Aorta (tissue), 5 donors: Measurements from ENCODE around the gene MYG1. TPM values are rescaled to one million over a fixed set of nuclear protein-coding genes. Genes with fewer than 3 reads are reported as not detected.
"Not testable (repeated sequence)": the region's sequence is repeated elsewhere in the genome, so short reads cannot be mapped to it uniquely, and the experiment has no call there.

Source experiments
- ATAC-seq: fragments of 200-7000 bp; cut with Tn5 transposase; one replicate; pipeline ENCODE4 v1.9.1; 2022; ENCODE audit warnings: moderate library complexity; ENCODE audit not compliant: low FRiP score
- DNase-seq, 2 donors: peaks; one replicate each; pipeline ENCODE4 v3.0.0-alpha.2; 2020
- H3K27ac ChIP-seq, 2 donors: one replicate each; pipeline ENCODE4 v1.5.1; 2013; ENCODE audit warnings: low read length in 2 of 2, mild to moderate bottlenecking in 2 of 2, moderate library complexity in 2 of 2, control low read depth in 1 of 2, inconsistent platforms in 1 of 2, low read depth in 1 of 2
- H3K27me3 ChIP-seq, 2 donors: one replicate each; pipeline ENCODE4 v1.6.1; 2013; ENCODE audit warnings: control low read depth in 1 of 2, low read length in 1 of 2, mild to moderate bottlenecking in 1 of 2, moderate library complexity in 1 of 2; ENCODE audit not compliant: insufficient read depth in 2 of 2, control insufficient read depth in 1 of 2
- H3K36me3 ChIP-seq, 2 donors: one replicate each; pipeline ENCODE4 v1.6.1; 2013; ENCODE audit warnings: control low read depth in 1 of 2, low read length in 1 of 2, mild to moderate bottlenecking in 1 of 2; ENCODE audit not compliant: insufficient read depth in 2 of 2, control insufficient read depth in 1 of 2
- H3K4me1 ChIP-seq, 2 donors: one replicate each; pipeline ENCODE4 v1.6.1; 2013; ENCODE audit warnings: low read length in 2 of 2, control low read depth in 1 of 2, mild to moderate bottlenecking in 1 of 2, moderate library complexity in 1 of 2; ENCODE audit not compliant: insufficient read depth in 2 of 2, control insufficient read depth in 1 of 2
- H3K4me3 ChIP-seq, 2 donors: one replicate each; pipeline ENCODE4 v1.5.1; 2013; ENCODE audit warnings: low read length in 2 of 2, control low read depth in 1 of 2, mild to moderate bottlenecking in 1 of 2
- H3K9me3 ChIP-seq: one replicate; pipeline ENCODE4 v1.6.1; 2013; ENCODE audit warnings: mild to moderate bottlenecking, low read length; ENCODE audit not compliant: control insufficient read depth
- WGBS, 2 donors: extraction: QIAGEN DNeasy Blood & Tissue Kit; methylation state at CpG; one replicate each; pipeline ENCODE4 v1.1.7; 2013; 5-methylcytosine and 5-hydroxymethylcytosine counted together
- intact Hi-C, 2 donors: fragments of 100-400 bp; cut with DNase I; formaldehyde crosslinking; loops; one replicate each; pipeline versions ENCODE4 v1.14.2 to v1.15.0; 2022
- polyA plus RNA-seq, 2 donors: library from polyadenylated mRNA; stranded (reverse); fragments of 200-250 nt; gene quantifications; one replicate each; pipeline ENCODE4 v1.2.3, GENCODE V29; 2013
- total RNA-seq, 2 donors: library from RNA; stranded (reverse); fragmentation: NEBNext Ultra II Directional; extraction: Animal tissue kit (Norgen Biotek cat#: 25700); gene quantifications; one replicate each; pipeline ENCODE4 v1.2.1, GENCODE V29; 2021
- donor health status: healthy with polysubstance abuse.
- donor health status: Bipolar disorder and iron deficiency.
- donor health status: DM: no; HTN: no; CAD: no.
- donor health status: DM: no; HTN: no; CAD: no.
- donor health status: DM: yes; HTN: yes; CAD: no.

MYG1 gene
- total and polyA plus RNA-seq, 4 donors: 32.7 to 112 (median 41.1) TPM

GRCh38 chr12:53328043-53328435, 28.5 kb downstream of the MYG1 start:
- intact Hi-C loops: loop anchor here (10.0 kb wide), 1 partner anchor 177 kb away; the partner anchor contains the start of genes NPFF (in 2 of the 2) and TARBP2 (in 2 of the 2)
- ATAC-seq (no peak), DNase-seq (no peak)
- Histone ChIP-seq H3K27ac (no peak overlapping the region), H3K4me3 (no peak overlapping the region), H3K9me3 (no peaks in the 10 kb centered on the region), H3K36me3 (no peaks in the 10 kb centered on the region), H3K4me1 (no peaks in the 10 kb centered on the region), H3K27me3 (no peaks in the 10 kb centered on the region)
- 51 to 53% methylated on average over 16 of the region's 16 CpGs for WGBS, 2 donors

GRCh38 chr12:53330671-53331070, 31.2 kb downstream of the MYG1 start:
- Histone ChIP-seq H3K27me3 (no peaks in the 10 kb centered on the region), H3K4me3 (no peak overlapping the region), H3K36me3 (no peaks in the 10 kb centered on the region), H3K9me3 (no peaks in the 10 kb centered on the region), H3K4me1 (no peaks in the 10 kb centered on the region), H3K27ac (no peak overlapping the region)
- 78 to 84% methylated on average over 5 of the region's 5 CpGs for WGBS, 2 donors
- intact Hi-C loops: no loop called here
- no peak for DNase-seq
- no peak for ATAC-seq

GRCh38 chr12:53332339-53332738, 32.8 kb downstream of the MYG1 start:
- H3K27ac ChIP-seq, H3K9me3 ChIP-seq, ATAC-seq, DNase-seq, H3K4me3 ChIP-seq, H3K4me1 ChIP-seq, H3K36me3 ChIP-seq, H3K27me3 ChIP-seq, intact Hi-C loops: not testable (repeated sequence)

DNA sequence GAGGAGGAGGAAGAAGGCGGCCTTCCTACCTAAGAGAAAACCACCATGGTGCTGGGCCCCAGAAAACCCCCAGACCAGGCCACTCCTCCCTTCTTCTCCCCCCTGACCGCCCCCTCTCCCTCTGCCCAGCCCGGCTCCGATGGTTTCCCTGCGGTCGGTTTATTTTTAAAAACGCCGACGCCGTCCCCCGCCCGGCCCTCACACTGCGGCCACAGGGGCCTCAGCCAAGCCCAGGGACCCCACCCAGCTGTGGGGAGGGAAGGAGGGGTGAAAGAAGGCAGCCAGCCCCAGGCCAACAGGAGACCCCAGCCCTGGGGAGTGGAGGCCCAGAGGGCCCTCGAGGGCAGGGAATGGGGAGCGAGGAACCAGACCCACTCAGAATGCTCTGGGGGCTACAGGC, 33.2 kb downstream of the MYG1 start:
- WGBS, 2 donors: 58 to 60% methylated on average over 10 to 15 of the region's 15 CpGs
- no peak for ATAC-seq
- H3K4me3 ChIP-seq: no peak overlapping the region
- H3K4me1 ChIP-seq: no peaks in the 10 kb centered on the region
- H3K36me3 ChIP-seq: no peaks in the 10 kb centered on the region
- H3K27me3 ChIP-seq: no peaks in the 10 kb centered on the region
- no peak for DNase-seq
- intact Hi-C loops: no loop called here
- H3K9me3 ChIP-seq: no peaks in the 10 kb centered on the region
- H3K27ac ChIP-seq: no peak overlapping the region

- intact Hi-C loops: no loop called here
- 87 to 88% methylated on average over 4 of the region's 4 CpGs for WGBS, 2 donors
Observed at GRCh38 chr12:53333289-53333688, 33.8 kb downstream of the MYG1 start.

GRCh38 chr12:53333845-53334244, 34.4 kb downstream of the MYG1 start:
- ATAC-seq (no peak), DNase-seq (no peak)
- intact Hi-C loops: no loop called here
- no peaks in the 10 kb centered on the region for H3K9me3 ChIP-seq
- WGBS, 2 donors: 65 to 70% methylated on average over 7 of the region's 7 CpGs
- no peak overlapping the region for H3K27ac ChIP-seq
- no peaks in the 10 kb centered on the region for H3K36me3 ChIP-seq
- no peaks in the 10 kb centered on the region for H3K27me3 ChIP-seq
- no peaks in the 10 kb centered on the region for H3K4me1 ChIP-seq
- H3K4me3 ChIP-seq: no peak overlapping the region

More at GRCh38 chr12:53333289-53333688, 33.8 kb downstream of the MYG1 start:
- DNase-seq (no peak), ATAC-seq (no peak)
- H3K4me1 ChIP-seq: no peaks in the 10 kb centered on the region
- H3K9me3 ChIP-seq: no peaks in the 10 kb centered on the region
- no peaks in the 10 kb centered on the region for H3K27me3 ChIP-seq
- H3K4me3 ChIP-seq: no peak overlapping the region
- H3K36me3 ChIP-seq: no peaks in the 10 kb centered on the region
- no peak overlapping the region for H3K27ac ChIP-seq

DNA sequence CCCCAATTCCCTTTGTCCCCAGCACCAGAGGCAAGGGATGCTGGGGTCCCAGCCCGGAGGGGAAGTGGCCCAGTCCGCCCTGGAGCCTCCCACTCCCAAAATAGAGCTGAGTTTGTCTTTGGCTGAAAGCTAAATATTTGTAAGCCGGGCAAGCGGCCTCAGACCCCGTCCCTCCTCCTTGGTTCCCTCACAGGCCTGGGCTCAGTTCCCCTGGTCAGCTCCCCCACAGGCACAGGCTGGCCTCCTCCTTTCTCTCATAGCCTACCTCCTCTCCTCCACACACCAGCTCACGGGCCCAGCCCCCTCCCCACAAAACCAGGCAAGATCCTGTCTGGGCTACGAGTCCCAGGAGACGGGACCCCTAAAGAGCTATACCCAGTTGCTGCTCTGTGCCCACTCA, 35.3 kb downstream of the MYG1 start:
- Histone ChIP-seq H3K4me3 (no peak overlapping the region), H3K9me3 (no peaks in the 10 kb centered on the region), H3K27ac (no peak overlapping the region), H3K27me3 (no peaks in the 10 kb centered on the region), H3K36me3 (no peaks in the 10 kb centered on the region), H3K4me1 (no peaks in the 10 kb centered on the region)
- DNase-seq (no peak), ATAC-seq (no peak)
- WGBS, 2 donors: 29 to 40% methylated on average over 8 of the region's 8 CpGs
- intact Hi-C loops: no loop called here

DNA sequence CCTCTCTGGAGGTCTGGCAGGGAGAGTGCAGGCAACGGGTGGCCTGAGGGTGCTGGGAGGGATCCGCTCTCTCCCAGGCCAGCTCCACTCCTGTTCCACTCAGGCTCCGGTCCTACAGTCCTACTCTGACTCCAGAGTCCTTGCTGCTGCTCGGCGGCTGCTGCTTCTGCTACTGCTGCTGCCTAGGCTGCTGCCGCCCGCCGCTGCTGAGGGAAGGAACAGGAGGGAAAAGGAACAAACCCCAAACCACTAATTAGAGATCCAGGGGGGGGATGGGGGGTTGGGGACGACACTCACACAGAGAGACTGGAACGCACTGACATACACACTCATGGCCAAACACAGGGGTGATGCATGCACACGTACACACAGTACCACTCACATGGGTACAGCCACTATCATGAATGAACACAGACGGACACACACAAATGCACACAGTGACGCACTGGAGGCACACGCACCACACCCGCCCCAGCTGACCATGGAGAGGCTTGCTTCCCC, 36.7 kb downstream of the MYG1 start, which contains the start of gene SP7:
TSS of gene SP7 (minus strand) at position 174 of the 501 bp plus-strand sequence. CDS start 708 bp downstream, outside the sequence.
- no peak for ATAC-seq
- no peak within 1 kb of the TSS for H3K4me3 ChIP-seq
- H3K36me3 ChIP-seq: no peaks in the 10 kb centered on the region
- 58 to 68% methylated on average over 15 of the region's 15 CpGs for WGBS, 2 donors
- no peak within 1 kb of the TSS for H3K27ac ChIP-seq
- no peaks in the 10 kb centered on the region for H3K27me3 ChIP-seq
- intact Hi-C loops: no loop called here
- DNase-seq: no peak
- H3K9me3 ChIP-seq: no peaks in the 10 kb centered on the region
- H3K4me1 ChIP-seq: no peaks in the 10 kb centered on the region

DNA sequence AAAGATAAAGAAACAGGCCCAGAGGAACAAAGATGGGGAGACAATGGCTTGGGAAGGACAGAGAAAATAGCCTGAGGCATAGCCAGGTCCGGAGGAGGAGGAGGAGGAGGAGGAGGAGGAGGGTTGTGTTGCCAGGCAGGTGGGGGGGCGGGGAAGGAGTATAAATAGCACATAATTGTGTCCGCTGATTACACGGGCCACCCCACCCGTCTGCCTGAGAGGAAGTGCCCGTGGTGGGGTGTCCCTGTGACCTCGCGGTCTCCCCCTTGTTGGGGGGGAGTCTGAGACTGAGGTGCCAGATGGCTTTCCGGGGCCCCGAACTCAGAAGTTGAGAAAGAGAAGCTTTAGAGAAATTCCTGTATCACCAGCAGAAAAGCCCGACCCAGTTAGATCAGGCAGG, 38.5 kb downstream of the MYG1 start:
- H3K36me3 ChIP-seq: no peaks in the 10 kb centered on the region
- no peak overlapping the region for H3K27ac ChIP-seq
- no peak overlapping the region for H3K4me3 ChIP-seq
- intact Hi-C loops: no loop called here
- ATAC-seq: no peak
- 45 to 47% methylated on average over 11 of the region's 11 CpGs for WGBS, 2 donors
- no peaks in the 10 kb centered on the region for H3K4me1 ChIP-seq
- no peaks in the 10 kb centered on the region for H3K27me3 ChIP-seq
- DNase-seq: no peak
- no peaks in the 10 kb centered on the region for H3K9me3 ChIP-seq
